HCT116 (cell line): ENCODE measurements around the gene TBCD. TPM values are rescaled to one million over a fixed set of nuclear protein-coding genes. Genes with fewer than 3 reads are reported as not detected.

Experiments
- ATAC-seq: fragments of 200-7000 bp; cut with Tn5 transposase; 2 replicates; pipeline ENCODE4 v1.9.1; 2020; ENCODE audit warnings: mild to moderate bottlenecking, moderate library complexity
- BruUV-seq: library from RNA; stranded (reverse); fragments of 400-500 nt; replicated peaks from 2 replicates; lab custom pipeline; 2021; lab: Mats Ljungman, UMichigan
- CTCF ChIA-PET: fragments of 300-600 bp; sonication (Branson Sonifier 250); formaldehyde crosslinking; loops from one replicate; lab custom pipeline; 2021; ENCODE audit warnings: antibody characterized with exemption; lab: Charles Lee
- POLR2A ChIA-PET: fragments of 300-600, 350-600 bp; sonication (Branson Sonifier 250); formaldehyde crosslinking; loops from one replicate; lab custom pipeline; 2021; ENCODE audit warnings: antibody characterized with exemption; lab: Charles Lee
- RAD21 ChIA-PET, 2 experiments: fragments of 300-600 bp; sonication (Branson Sonifier 250); formaldehyde crosslinking; loops; one replicate each; lab custom pipeline; 2023; ENCODE audit warnings: low total read pairs in 2 of 2; ENCODE audit not compliant: uncharacterized antibody in 2 of 2, unreplicated experiment in 2 of 2, low non-redundant PET in 1 of 2; lab: Charles Lee
- DNase-seq: peaks from one replicate; pipeline ENCODE4 v3.0.0-alpha.2; 2010; ENCODE audit warnings: low read depth, low spot score
- H2AFZ ChIP-seq: fragments of 200-600 bp; shearing (Covaris generic), sonication (generic); 2 replicates; pipeline ENCODE4 v1.6.1; 2017; ENCODE audit warnings: low read depth, mixed run types, mixed read lengths, antibody characterized with exemption, low read length; ENCODE audit not compliant: poor library complexity, severe bottlenecking
- H3K27ac ChIP-seq: 2 replicates; pipeline ENCODE4 v1.5.1; 2012; ENCODE audit warnings: low read depth, low read length
- H3K27me3 ChIP-seq: fragments of 200-600 bp; sonication (generic); 2 replicates; pipeline ENCODE4 v1.6.1; 2016; ENCODE audit warnings: mixed run types, low read length, mixed read lengths; ENCODE audit not compliant: insufficient read depth
- H3K36me3 ChIP-seq, 2 experiments: fragments of 200-500 bp in 1 of 2; fragments of 200-600 bp in 1 of 2; sonication (Bioruptor generic) in 1 of 2; sonication (generic) in 1 of 2; 2 replicates each; pipeline versions ENCODE4 v1.5.1 to v1.6.1; 2014 to 2016; ENCODE audit warnings: low read length in 2 of 2, inconsistent platforms in 1 of 2, mixed read lengths in 1 of 2, mixed run types in 1 of 2; ENCODE audit not compliant: insufficient read depth in 2 of 2, control insufficient read depth in 1 of 2
- H3K4me1 ChIP-seq, 2 experiments: fragments of 200-600 bp in 1 of 2; sonication (generic) in 1 of 2; 2 replicates each; pipeline versions ENCODE4 v1.5.1 to v1.6.1; 2012 to 2017; ENCODE audit warnings: low read length in 2 of 2, inconsistent platforms in 1 of 2, mild to moderate bottlenecking in 1 of 2, mixed read lengths in 1 of 2, mixed run types in 1 of 2, moderate library complexity in 1 of 2; ENCODE audit not compliant: insufficient read depth in 2 of 2, control insufficient read depth in 1 of 2
- H3K4me2 ChIP-seq: fragments of 200-600 bp; sonication (generic); 2 replicates; pipeline ENCODE4 v1.6.1; 2017; ENCODE audit warnings: mixed run types, low read length, mixed read lengths
- H3K4me3 ChIP-seq, 2 experiments: fragments of 200-600 bp in 1 of 2; sonication (generic) in 1 of 2; replicated peaks in 1 of 2; 2 replicates each; pipeline ENCODE4 v1.5.1; 2011 to 2016; ENCODE audit warnings: low read length in 2 of 2, control low read depth in 1 of 2, low read depth in 1 of 2, mild to moderate bottlenecking in 1 of 2, mixed read lengths in 1 of 2, mixed run types in 1 of 2
- H3K79me2 ChIP-seq: fragments of 200-600 bp; sonication (generic); 2 replicates; pipeline ENCODE4 v1.6.1; 2017; ENCODE audit warnings: mild to moderate bottlenecking, mixed run types, low read length, moderate library complexity, mixed read lengths; ENCODE audit not compliant: insufficient read depth
- H3K9ac ChIP-seq: fragments of 200-600 bp; sonication (generic); 2 replicates; pipeline ENCODE4 v1.6.1; 2016; ENCODE audit warnings: low read length, mixed read lengths
- H3K9me2 ChIP-seq: fragments of 200-600 bp; sonication (generic), shearing (Covaris generic); 2 replicates; pipeline ENCODE4 v1.6.1; 2017; ENCODE audit warnings: mixed run types, mild to moderate bottlenecking, moderate library complexity; ENCODE audit not compliant: insufficient read depth
- H3K9me3 ChIP-seq, 2 experiments: fragments of 200-500 bp in 1 of 2; fragments of 200-600 bp in 1 of 2; sonication (Bioruptor generic) in 1 of 2; sonication (generic) in 1 of 2; 2 replicates each; pipeline ENCODE4 v1.6.1; 2014 to 2017; ENCODE audit warnings: low read length in 2 of 2, mixed read lengths in 2 of 2, inconsistent platforms in 1 of 2, low read depth in 1 of 2, mild to moderate bottlenecking in 1 of 2, mixed run types in 1 of 2, moderate library complexity in 1 of 2; ENCODE audit not compliant: control insufficient read depth in 1 of 2, insufficient read depth in 1 of 2
- H4K20me1 ChIP-seq: fragments of 200-600 bp; sonication (generic), shearing (Covaris generic); 2 replicates; pipeline ENCODE4 v1.6.1; 2017; ENCODE audit warnings: mixed run types, mild to moderate bottlenecking, moderate library complexity; ENCODE audit not compliant: insufficient read depth
- ELF1 ChIP-seq: IDR thresholded peaks from 2 replicates; pipeline ENCODE4 v1.6.1; 2012; ENCODE audit warnings: low read depth, borderline replicate concordance
- FOSL1 ChIP-seq: IDR thresholded peaks from 2 replicates; pipeline ENCODE4 v1.6.1; 2012; ENCODE audit warnings: low read depth
- TCF7L2 ChIP-seq: IDR thresholded peaks from 2 replicates; pipeline ENCODE4 v1.7.0; 2011; ENCODE audit warnings: borderline replicate concordance, inconsistent platforms; ENCODE audit not compliant: insufficient read depth, insufficient read length; ENCODE audit errors: extremely low read depth
- YY1 ChIP-seq: IDR thresholded peaks from 2 replicates; pipeline ENCODE4 v1.6.1; 2011; ENCODE audit warnings: low read length, low read depth, moderate library complexity, mild to moderate bottlenecking; ENCODE audit not compliant: insufficient replicate concordance; ENCODE audit errors: extremely low read depth
- ZFX ChIP-seq: fragments of 450-650 bp; IDR thresholded peaks from 2 replicates; pipeline ENCODE4 v1.6.1; 2017
- ZNF274 ChIP-seq: fragments of 200-500 bp; sonication (Bioruptor generic); IDR thresholded peaks from 2 replicates; pipeline ENCODE4 v1.6.1; 2014; ENCODE audit warnings: mild to moderate bottlenecking, low read depth, low read length, inconsistent platforms
- intact Hi-C: fragments of 100-400 bp; cut with micrococcal nuclease; formaldehyde crosslinking; loops from 2 replicates; pipeline ENCODE4 v1.10.0; 2022
- total RNA-seq: library from RNA; stranded (reverse); gene quantifications from one replicate; pipeline ENCODE4 v1.2.1, GENCODE V29; 2021; ENCODE audit not compliant: unreplicated experiment

TBCD gene
- total RNA-seq, 1 experiment from 2014 or later: 152 TPM

DNA sequence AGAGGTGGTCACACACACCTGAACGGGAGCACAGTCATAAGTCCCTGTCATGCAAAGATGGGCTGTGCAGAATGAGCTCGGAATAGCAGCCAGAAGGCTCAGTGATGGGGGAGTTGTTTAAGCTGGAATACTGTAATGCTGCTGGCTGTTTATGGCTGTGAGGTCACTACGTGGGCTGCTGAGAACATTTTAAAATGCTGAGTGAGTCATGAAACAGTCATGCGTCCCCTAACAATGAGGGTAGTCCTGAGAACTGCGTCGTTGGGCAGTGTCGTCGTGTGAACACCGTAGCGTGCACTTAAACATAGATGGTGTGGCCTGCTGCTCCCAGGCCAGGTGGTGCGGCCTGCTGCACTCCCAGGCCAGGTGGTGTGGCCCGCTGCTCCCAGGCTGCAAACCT lies 39.7 kb downstream of the TBCD start:
- H3K27ac ChIP-seq: no peak overlapping the region
- ChIA-PET RAD21 (no interaction called here), CTCF (no interaction called here), POLR2A (no interaction called here)
- H3K9ac ChIP-seq: no peak overlapping the region
- H3K27me3 ChIP-seq: no peaks in the 10 kb centered on the region
- no TSS peak for BruUV-seq
- no peaks in the 10 kb centered on the region for H3K9me2 ChIP-seq
- peaks cover 64% of the 10 kb centered on the region for H3K79me2 ChIP-seq
- no peak overlapping the region for H2AFZ ChIP-seq
- TF ChIP-seq ELF1 (no peak), YY1 (no peak), ZNF274 (no peak), ZFX (peak; percentile 28; the same call in 1 of the 2 replicates), FOSL1 (no peak)
- peaks cover 0 to 5% of the 10 kb centered on the region in 2 experiments; a peak in 1 of 4 replicates for H3K4me1 ChIP-seq
- no peak overlapping the region for H3K4me2 ChIP-seq
- H3K36me3 ChIP-seq: 0 out of 4 replicates have a peak, but pooled peaks cover 0 to 3% of the 10 kb centered on the region in 2 experiments
- no peak for DNase-seq
- no peak overlapping the region for H3K4me3 ChIP-seq
- no peaks in the 10 kb centered on the region for H3K9me3 ChIP-seq
- H4K20me1 ChIP-seq: no peaks in the 10 kb centered on the region
- intact Hi-C loops: no loop called here
- ATAC-seq: no peak

DNA sequence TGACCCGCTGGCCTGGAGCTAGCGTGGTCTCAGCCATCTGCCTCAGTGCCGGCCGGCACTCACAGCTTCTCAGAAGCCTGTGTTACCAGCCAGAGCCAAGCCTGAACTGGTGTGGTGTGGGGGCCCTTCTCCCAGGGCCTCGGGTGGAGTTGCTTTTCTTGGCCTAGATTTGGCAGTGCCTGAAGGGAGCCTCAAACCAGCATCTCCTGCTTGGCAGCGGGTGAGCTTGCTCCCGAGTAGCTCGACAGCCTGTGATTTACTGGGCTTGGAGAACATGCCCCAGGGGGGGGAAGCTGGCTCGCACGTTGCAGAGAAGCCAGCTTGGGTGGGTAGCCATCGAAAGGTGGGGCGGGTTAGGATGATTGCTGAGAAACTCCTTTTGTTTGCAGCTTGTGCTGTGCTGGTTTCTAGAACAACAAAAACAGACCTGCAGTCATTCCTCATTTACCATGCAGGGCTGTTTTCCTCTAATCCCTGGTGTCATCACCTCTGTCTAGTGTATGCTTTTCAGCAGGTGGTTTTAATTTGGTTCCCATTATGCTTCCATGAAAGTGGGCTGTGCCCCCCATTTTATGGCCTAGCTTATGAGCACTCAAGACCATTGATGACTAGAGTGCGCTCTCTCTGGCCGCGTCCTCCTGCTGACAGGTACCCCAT lies 42.2 kb downstream of the TBCD start:
- Histone ChIP-seq H3K9me2 (no peaks in the 10 kb centered on the region), H3K79me2 (peaks cover 54% of the 10 kb centered on the region), H3K27ac (no peak overlapping the region), H3K9me3 (no peaks in the 10 kb centered on the region), H3K4me1 (peaks cover 0 to 5% of the 10 kb centered on the region in 2 experiments; a peak in 1 of 4 replicates), H3K9ac (no peak overlapping the region), H3K4me3 (no peak overlapping the region), H3K27me3 (no peaks in the 10 kb centered on the region), H3K4me2 (no peak overlapping the region), H2AFZ (no peak overlapping the region), H3K36me3 (0 out of 4 replicates have a peak, but pooled peaks cover 0 to 3% of the 10 kb centered on the region in 2 experiments), H4K20me1 (no peaks in the 10 kb centered on the region)
- intact Hi-C loops: no loop called here
- ATAC-seq: no peak
- DNase-seq: no peak
- no peak for TF ChIP-seq TCF7L2
- no TSS peak for BruUV-seq
- ChIA-PET POLR2A (no interaction called here), RAD21 (no interaction called here), CTCF (no interaction called here)
